Measurements from ENCODE around the gene DYNC2LI1.
A peak's percentile ranks its signal among the peaks of the same experiment; 100 is the strongest.

The DYNC2LI1 gene

GRCh38 chr2:43764086-43764705, 9.6 kb upstream of the DYNC2LI1 start:
- DNase-seq = no peak

- DNase-seq = no peak
Measured at GRCh38 chr2:43766006-43766405, 7.8 kb upstream of the DYNC2LI1 start.

- DNase-seq = no peak
Measured at GRCh38 chr2:43774617-43775016, 778 bp downstream of the DYNC2LI1 start.

DNA sequence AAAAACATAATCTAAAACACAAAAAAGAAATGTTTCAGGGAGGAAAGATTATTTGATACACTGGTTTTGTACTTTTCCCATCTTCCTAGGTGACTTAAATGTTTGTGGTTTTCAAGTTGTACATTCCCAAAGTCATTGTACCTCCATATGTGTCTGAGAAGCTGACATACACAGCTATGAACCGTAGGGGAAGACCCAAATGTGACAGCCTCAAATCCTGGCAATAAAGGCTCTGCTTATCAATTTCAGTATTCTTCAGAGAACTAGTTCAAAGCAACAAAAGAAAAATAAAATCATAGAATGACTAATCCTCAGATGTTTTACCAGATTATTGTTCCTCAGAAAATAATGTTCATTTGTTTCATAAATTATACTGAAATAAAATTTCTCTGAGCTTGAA, 2.5 kb downstream of the DYNC2LI1 start:
- DNase-seq = no peak

DNA sequence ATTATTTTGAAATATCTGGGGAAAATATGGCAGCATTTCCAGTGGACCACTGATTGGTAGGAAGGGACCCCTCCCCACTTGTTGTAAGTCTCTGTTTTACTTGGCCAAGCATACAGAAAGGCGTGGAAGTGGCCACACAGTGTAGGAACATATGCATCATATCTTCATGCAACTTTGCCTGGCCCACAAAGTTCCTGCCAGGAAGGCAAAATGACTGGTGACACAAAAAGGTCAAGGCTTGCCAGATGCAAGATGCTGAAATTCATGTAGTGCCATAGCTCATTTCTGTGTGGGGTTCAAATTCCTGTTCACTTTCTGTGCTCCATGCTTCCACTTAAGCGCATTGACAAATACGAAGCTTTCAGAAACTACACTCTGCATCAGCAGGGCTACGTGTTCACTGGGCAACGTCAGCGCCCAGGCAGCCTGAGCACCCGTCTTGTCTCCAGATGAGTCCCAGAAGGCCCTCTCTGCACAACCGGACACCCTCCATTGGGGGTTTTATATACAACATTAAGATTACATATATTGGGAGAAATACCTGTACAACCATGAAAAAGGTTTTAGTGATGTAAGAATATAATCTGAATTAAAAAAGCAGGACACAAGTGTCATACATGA, 3.6 kb downstream of the DYNC2LI1 start:
- DNase-seq = no peak

DNA sequence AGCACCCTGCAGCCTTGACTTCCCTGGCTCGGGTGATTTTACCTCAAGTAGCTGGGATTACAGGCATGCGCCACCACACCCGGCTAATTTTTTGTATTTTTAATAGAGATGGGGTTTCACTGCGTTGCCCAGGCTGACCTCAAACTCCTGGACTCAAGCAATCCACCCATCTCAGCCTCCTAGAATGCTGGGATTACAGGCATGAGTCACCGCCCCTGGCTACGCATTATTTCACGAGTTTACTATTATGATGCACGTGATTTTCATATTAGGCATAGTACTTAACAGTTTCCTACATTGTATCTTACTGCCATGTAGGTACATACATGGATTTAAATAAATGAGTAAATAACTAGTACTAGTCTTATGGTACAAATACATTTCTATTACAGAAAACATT, 4.4 kb downstream of the DYNC2LI1 start:
- no peak for DNase-seq

GRCh38 chr2:43787895-43788294, 14.1 kb downstream of the DYNC2LI1 start:
- no peak for DNase-seq

DNA sequence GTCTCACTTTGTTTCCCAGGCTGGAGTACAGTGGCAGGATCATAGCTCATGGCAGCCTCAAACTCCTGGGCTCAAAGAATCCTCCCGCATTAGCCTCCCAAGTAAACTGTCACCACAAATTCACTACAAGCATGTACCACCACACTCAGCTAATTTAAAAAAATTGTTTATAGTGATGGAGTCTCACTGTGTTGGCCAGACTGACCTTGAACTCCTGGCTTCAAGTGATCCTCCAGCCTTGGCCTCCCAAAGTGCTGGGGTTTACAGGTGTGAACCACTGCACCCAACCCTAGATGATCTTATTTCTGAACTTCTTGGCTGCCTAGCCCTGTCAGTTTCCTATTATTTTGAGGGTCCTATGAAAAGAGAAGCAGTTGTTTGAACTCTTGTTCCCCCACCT, 14.8 kb downstream of the DYNC2LI1 start:
- no peak for DNase-seq

GRCh38 chr2:43790147-43790546, 16.3 kb downstream of the DYNC2LI1 start:
- no peak for DNase-seq

DNA sequence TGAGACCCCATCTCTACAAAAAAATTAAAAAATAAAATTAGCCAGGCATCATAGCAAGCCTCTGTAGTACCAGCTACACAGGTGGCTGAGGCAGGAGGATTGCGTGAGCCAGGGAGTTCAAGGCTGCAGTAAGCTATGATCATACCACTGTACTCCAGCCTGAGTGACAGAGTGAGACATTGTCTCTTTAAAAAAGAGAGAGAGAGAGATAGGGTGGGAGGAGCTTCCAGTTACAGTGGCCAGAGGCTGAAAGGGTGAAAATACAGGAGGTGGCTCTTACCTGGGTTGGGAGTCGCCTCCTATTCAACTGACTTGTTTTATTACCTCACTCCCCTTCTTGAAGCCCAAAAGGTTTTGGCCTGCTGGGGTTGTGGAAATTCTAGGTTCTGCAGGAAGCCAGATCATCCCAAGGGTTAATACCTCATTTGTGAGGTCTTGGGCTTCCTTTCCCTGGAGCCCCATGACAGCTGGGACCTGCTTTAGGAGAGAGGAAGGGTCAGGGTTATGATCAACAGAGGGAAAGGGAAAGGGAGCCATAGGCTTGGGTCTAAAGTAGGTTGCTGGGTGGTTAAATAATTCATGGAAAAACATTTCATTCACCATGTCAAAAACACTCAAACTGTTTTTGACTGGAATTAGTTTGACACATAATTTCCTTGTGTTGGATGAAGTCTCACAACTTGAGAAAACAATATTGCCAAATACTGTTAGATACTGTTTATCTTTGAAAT, 17.4 kb downstream of the DYNC2LI1 start:
- DNase-seq = no peak

DNA sequence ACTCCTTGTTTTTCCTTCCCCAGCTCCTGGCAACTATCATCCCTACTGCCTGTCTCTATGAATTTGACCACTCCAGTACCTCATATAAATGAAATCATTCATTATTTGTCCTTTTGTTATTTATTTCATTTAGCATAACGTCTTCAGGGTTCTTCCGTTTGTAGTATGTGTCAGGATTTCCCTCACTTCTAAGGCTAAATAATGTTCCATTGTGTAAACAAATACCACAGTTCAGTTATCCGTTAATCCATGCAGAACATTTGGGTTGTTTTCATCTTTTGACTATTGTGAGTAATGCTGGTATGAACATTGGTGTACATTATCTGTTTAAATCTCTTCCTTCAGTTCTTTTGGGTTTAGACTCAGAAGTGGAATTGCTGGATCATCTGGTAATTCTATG, 18.8 kb downstream of the DYNC2LI1 start:
- no peak for DNase-seq

GRCh38 chr2:43794956-43795355, 21.1 kb downstream of the DYNC2LI1 start:
- no peak for DNase-seq

DNA sequence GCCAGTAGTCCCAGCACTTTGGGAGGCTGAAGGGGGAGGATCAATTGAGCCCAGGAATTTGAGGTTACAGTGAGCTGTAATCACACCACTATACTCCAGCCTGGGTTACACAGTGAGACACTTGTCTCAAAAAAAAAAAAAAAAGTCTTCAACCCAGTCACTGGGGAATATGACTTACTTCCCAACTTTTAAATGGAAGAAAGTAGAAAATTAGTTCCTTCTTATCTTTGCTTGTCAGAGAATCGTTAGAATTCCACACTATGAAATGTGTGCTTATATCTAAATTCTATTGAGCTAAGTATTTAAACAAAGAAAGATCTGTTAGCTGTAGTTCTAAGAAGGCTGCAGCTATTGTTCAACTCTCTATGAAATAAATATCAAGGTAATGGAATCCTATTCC, 22.4 kb downstream of the DYNC2LI1 start:
- DNase-seq = no peak

DNA sequence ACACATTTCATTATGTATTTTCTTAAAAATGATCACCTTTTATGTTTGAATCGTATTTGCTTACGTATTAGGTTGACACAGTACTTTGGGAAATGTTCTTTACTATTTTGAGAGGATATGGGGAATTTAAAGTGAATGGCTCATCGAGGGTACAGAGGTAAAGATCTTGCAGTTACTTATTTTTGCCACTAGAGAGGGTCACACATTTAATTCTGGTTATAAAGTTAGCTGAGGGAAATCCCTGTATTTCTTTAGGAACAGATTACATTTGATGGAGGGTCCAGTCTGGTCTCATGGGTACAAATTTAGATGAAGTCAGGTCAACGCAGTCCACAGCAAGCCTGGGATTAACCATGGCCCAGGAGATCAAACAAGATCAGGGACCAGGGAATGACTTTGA, 24.5 kb downstream of the DYNC2LI1 start:
- DNase-seq = no peak

GRCh38 chr2:43800894-43801293, 27.1 kb downstream of the DYNC2LI1 start:
- DNase-seq = no peak

GRCh38 chr2:43802135-43802534, 28.3 kb downstream of the DYNC2LI1 start:
- no peak for DNase-seq

- no peak for DNase-seq
Measured at GRCh38 chr2:43803113-43803512, 29.3 kb downstream of the DYNC2LI1 start.

GRCh38 chr2:43806719-43807031, 32.8 kb downstream of the DYNC2LI1 start:
- DNase-seq = no peak

- DNase-seq = no peak
Measured at GRCh38 chr2:43810452-43810851, 36.6 kb downstream of the DYNC2LI1 start.

GRCh38 chr2:43810888-43811287, 37.0 kb downstream of the DYNC2LI1 start:
- no peak for DNase-seq

- no peak for DNase-seq
Measured at GRCh38 chr2:43812006-43812405, 38.2 kb downstream of the DYNC2LI1 start.

- DNase-seq = no peak
Measured at GRCh38 chr2:43812947-43813346, 39.1 kb downstream of the DYNC2LI1 start.

DNA sequence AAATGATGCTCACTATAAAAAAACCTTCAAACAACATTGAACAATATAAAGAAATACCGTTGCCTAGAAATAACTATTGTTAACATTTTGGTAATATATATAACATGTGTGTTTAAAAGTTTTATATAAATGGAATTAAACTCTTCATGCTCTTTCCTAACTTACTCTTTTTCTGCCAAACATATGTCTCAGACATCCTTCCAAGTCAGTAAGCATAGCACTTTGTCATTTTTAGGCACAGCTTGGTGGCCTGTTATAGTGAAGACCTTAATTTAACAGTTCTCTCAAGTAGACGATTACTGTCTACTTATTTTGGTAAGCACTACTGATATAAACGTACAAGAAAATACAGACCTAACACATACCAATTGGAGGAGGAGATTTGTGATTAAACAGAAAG, 40.9 kb downstream of the DYNC2LI1 start:
- DNase-seq = no peak

- DNase-seq = peak; percentile 42
Measured at GRCh38 chr2:43818761-43819160, 44.9 kb downstream of the DYNC2LI1 start.

Data from EL (cell line).